CD4-positive, alpha-beta T cell (primary cell): ENCODE measurements around the gene ASTN2. TPM values are rescaled to one million over a fixed set of nuclear protein-coding genes. Genes with fewer than 3 reads are reported as not detected.

ENCODE experiments used
- ATAC-seq: fragments of 200-7000 bp; cut with Tn5 transposase; one replicate; pipeline ENCODE4 v1.10.0; 2022; ENCODE audit warnings: mild to moderate bottlenecking; ENCODE audit not compliant: poor library complexity
- CTCF ChIA-PET: fragments of 350-600 bp; sonication (Branson Sonifier 250); formaldehyde crosslinking; loops from one replicate; lab custom pipeline; 2021; ENCODE audit warnings: antibody characterized with exemption, inconsistent platforms; lab: Charles Lee
- POLR2A ChIA-PET: fragments of 350-600 bp; sonication (Branson Sonifier 250); formaldehyde crosslinking; loops from one replicate; lab custom pipeline; 2021; ENCODE audit warnings: antibody characterized with exemption, inconsistent platforms; lab: Charles Lee
- DNase-seq, 14 experiments: peaks; one replicate each; pipeline ENCODE4 v3.0.0-alpha.2; 2013 to 2020; ENCODE audit warnings: mixed read lengths in 2 of 14
- H3K27ac ChIP-seq, 2 donors: one replicate each; pipeline versions ENCODE4 v1.5.1 to v1.7.0; 2013; ENCODE audit warnings: low read length in 2 of 2, low read depth in 1 of 2, mild to moderate bottlenecking in 1 of 2
- H3K27me3 ChIP-seq, 2 experiments: 1 replicate in 1 of 2; 2 replicates in 1 of 2; pipeline versions ENCODE4 v1.6.1 to v1.7.0; 2013; ENCODE audit warnings: low read length in 2 of 2, control low read depth in 1 of 2, mild to moderate bottlenecking in 1 of 2, moderate library complexity in 1 of 2; ENCODE audit not compliant: insufficient read depth in 2 of 2, control insufficient read depth in 1 of 2
- H3K36me3 ChIP-seq: one replicate; pipeline ENCODE4 v1.6.1; 2013; ENCODE audit warnings: low read length, control low read depth; ENCODE audit not compliant: insufficient read depth
- H3K4me1 ChIP-seq: one replicate; pipeline ENCODE4 v1.6.1; 2013; ENCODE audit warnings: low read length, control low read depth; ENCODE audit not compliant: insufficient read depth
- H3K4me3 ChIP-seq: one replicate; pipeline ENCODE4 v1.5.1; 2013; ENCODE audit warnings: mild to moderate bottlenecking, low read length, moderate library complexity
- H3K9me3 ChIP-seq, 2 experiments: 1 replicate in 1 of 2; 2 replicates in 1 of 2; pipeline versions ENCODE4 v1.6.1 to v1.7.0; 2013; ENCODE audit warnings: low read length in 2 of 2, mild to moderate bottlenecking in 2 of 2, control low read depth in 1 of 2, moderate library complexity in 1 of 2; ENCODE audit not compliant: control insufficient read depth in 1 of 2, insufficient read depth in 1 of 2
- H3K27ac Mint-ChIP-seq: one replicate; pipeline ENCODE4 v1.8.0; 2020; ENCODE audit warnings: mixed read lengths
- H3K27me3 Mint-ChIP-seq: one replicate; pipeline ENCODE4 v1.8.0; 2021; ENCODE audit warnings: mixed read lengths
- H3K36me3 Mint-ChIP-seq: one replicate; pipeline ENCODE4 v1.8.0; 2021; ENCODE audit warnings: low read depth, mixed read lengths
- H3K4me1 Mint-ChIP-seq: one replicate; pipeline ENCODE4 v1.8.0; 2021; ENCODE audit warnings: low read depth, mixed read lengths
- H3K4me3 Mint-ChIP-seq: one replicate; pipeline ENCODE4 v1.8.0; 2020; ENCODE audit warnings: mild to moderate bottlenecking, mixed read lengths
- H3K9me3 Mint-ChIP-seq: one replicate; pipeline ENCODE4 v1.8.0; 2020; ENCODE audit warnings: mixed read lengths
- intact Hi-C, 2 experiments: fragments of 100-400 bp; cut with DNase I in 1 of 2; cut with micrococcal nuclease in 1 of 2; formaldehyde crosslinking; loops; one replicate each; pipeline versions ENCODE4 v1.15.1 to v1.9.0; 2023 to 2025; cut with DNase I, micrococcal nuclease
- total RNA-seq, 174 experiments: library from RNA in 2 of 174; stranded (reverse) in 2 of 174; gene quantifications; one replicate each; pipeline ENCODE4 v1.2.3 and lab custom pipeline; 2021 to 2026
- TF ChIP-seq, protein P1 (sequence below): fragments of 200-600 bp; IDR thresholded peaks from one replicate; pipeline ENCODE4 v1.8.0; 2022; ENCODE audit warnings: antibody characterized with exemption, mild to moderate bottlenecking

Gene ASTN2
- total RNA-seq, 2 experiments from 2014 or later: 2.3 to 2.4 TPM

DNA sequence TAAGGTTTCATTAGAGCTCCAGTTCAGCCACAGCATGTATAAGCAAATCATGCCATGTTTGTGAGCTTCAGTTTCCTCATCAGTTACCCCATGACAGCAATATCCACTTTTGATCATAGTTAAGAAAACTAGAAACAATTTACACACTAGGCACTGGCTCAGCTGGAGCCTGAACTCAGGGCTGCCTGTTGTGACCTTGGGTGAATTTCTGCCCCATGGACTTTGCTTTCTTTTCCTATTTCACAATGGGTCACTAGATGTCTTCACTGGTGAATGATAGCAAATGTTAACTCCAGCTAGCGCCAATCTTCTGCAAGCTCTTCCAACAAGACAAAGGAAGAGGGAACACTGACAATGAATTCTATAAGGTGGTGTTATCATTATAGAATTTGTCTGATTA lies 961.1 kb downstream of the ASTN2 start:
- Mint-ChIP-seq H3K4me1 (no peaks in the 10 kb centered on the region), H3K27me3 (no peaks in the 10 kb centered on the region), H3K9me3 (peaks cover 14% of the 10 kb centered on the region), H3K27ac (no peak overlapping the region), H3K4me3 (no peak overlapping the region), H3K36me3 (peaks cover 21% of the 10 kb centered on the region)
- ATAC-seq (no peak), DNase-seq (no peak)
- CTCF ChIA-PET: no interaction called here
- POLR2A ChIA-PET: no interaction called here
- H3K9me3 ChIP-seq: peaks cover 0 to 9% of the 10 kb centered on the region in 2 experiments
- intact Hi-C loops: no loop called here
- H3K27me3 ChIP-seq: no peaks in the 10 kb centered on the region
- no peak overlapping the region for H3K4me3 ChIP-seq
- TF ChIP-seq, protein P1, sequence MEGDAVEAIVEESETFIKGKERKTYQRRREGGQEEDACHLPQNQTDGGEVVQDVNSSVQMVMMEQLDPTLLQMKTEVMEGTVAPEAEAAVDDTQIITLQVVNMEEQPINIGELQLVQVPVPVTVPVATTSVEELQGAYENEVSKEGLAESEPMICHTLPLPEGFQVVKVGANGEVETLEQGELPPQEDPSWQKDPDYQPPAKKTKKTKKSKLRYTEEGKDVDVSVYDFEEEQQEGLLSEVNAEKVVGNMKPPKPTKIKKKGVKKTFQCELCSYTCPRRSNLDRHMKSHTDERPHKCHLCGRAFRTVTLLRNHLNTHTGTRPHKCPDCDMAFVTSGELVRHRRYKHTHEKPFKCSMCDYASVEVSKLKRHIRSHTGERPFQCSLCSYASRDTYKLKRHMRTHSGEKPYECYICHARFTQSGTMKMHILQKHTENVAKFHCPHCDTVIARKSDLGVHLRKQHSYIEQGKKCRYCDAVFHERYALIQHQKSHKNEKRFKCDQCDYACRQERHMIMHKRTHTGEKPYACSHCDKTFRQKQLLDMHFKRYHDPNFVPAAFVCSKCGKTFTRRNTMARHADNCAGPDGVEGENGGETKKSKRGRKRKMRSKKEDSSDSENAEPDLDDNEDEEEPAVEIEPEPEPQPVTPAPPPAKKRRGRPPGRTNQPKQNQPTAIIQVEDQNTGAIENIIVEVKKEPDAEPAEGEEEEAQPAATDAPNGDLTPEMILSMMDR: no peak
- H3K27ac ChIP-seq: no peak overlapping the region
- H3K4me1 ChIP-seq: no peaks in the 10 kb centered on the region
- no peaks in the 10 kb centered on the region for H3K36me3 ChIP-seq

DNA sequence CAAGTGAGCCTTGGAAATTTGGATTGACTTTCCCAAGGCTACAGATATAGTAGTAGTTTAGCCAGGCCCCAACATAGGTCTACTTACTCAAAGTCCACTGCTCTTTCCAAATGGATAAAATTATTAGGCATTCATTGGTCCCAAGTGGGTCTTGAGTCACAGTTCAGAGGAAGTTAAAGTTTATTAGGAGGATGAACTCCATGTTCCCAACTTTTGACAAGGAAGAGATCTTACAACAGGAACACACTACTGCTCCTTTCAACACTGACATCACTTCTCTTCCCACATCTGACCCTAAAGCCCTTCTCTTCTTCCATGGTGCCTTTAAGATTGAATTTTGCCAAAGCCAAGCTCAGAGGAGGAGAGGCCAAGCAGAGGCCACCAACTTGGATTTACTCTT lies 962.2 kb downstream of the ASTN2 start:
- Mint-ChIP-seq H3K27me3 (no peaks in the 10 kb centered on the region), H3K4me3 (no peak overlapping the region), H3K27ac (no peak overlapping the region), H3K36me3 (peaks cover 19% of the 10 kb centered on the region), H3K9me3 (peaks cover 12% of the 10 kb centered on the region), H3K4me1 (no peaks in the 10 kb centered on the region)
- intact Hi-C loops: no loop called here
- Histone ChIP-seq H3K27ac (no peak overlapping the region), H3K9me3 (peaks cover 0 to 9% of the 10 kb centered on the region in 2 experiments), H3K27me3 (no peaks in the 10 kb centered on the region), H3K36me3 (no peaks in the 10 kb centered on the region), H3K4me1 (no peaks in the 10 kb centered on the region), H3K4me3 (no peak overlapping the region)
- ChIA-PET POLR2A (no interaction called here), CTCF (no interaction called here)
- DNase-seq (no peak), ATAC-seq (no peak)
- TF ChIP-seq, protein P1: no peak

DNA sequence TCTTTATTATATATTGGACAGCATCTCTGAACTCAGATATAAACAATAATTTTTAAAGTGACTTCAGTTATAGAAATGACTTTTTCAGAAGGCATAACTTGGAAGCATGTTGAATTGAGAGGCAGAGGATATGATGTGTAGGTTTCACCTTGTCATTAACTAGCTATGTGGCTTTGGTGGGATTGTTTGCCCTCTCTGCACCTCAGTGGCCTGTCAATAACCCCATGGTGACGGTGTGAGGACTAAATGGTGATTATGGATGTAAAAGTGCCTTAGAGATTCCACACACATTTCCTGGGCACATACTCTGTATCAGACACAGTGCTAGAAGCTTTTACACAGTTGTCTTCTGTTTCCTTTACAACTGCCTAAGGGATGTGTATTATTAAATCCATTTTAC lies 962.6 kb downstream of the ASTN2 start:
- DNase-seq (no peak), ATAC-seq (no peak)
- Histone ChIP-seq H3K27me3 (no peaks in the 10 kb centered on the region), H3K4me1 (no peaks in the 10 kb centered on the region), H3K36me3 (no peaks in the 10 kb centered on the region), H3K9me3 (peaks cover 0 to 9% of the 10 kb centered on the region in 2 experiments), H3K27ac (no peak overlapping the region), H3K4me3 (no peak overlapping the region)
- POLR2A ChIA-PET: interaction anchor here (0.6 kb wide), 1 partner anchor 8 kb away, joined by 3 read pairs; no protein-coding TSS in a partner anchor
- intact Hi-C loops: no loop called here
- Mint-ChIP-seq H3K9me3 (peaks cover 9% of the 10 kb centered on the region), H3K4me3 (no peak overlapping the region), H3K4me1 (no peaks in the 10 kb centered on the region), H3K36me3 (peaks cover 15% of the 10 kb centered on the region), H3K27ac (no peak overlapping the region), H3K27me3 (no peaks in the 10 kb centered on the region)
- CTCF ChIA-PET: no interaction called here
- TF ChIP-seq, protein P1: no peak
